Liver (tissue), 3 donors: ENCODE measurements around the gene PAWR.

Experiments
- CTCF ChIP-seq: fragments of 150-350 bp; IDR thresholded peaks from 2 replicates; pipeline ENCODE4 v1.5.1; 2017; ENCODE audit warnings: improper control_type of control experiment, low read depth, low read length; ENCODE audit not compliant: missing input control
- EGR1 ChIP-seq, 2 donors: IDR thresholded peaks; 2 replicates each; pipeline ENCODE4 v1.6.1; 2016 to 2018; ENCODE audit warnings: antibody characterized with exemption in 2 of 2, low read depth in 2 of 2
- RAD21 ChIP-seq, 2 donors: IDR thresholded peaks; 2 replicates each; pipeline ENCODE4 v1.6.1; 2016; ENCODE audit warnings: antibody characterized with exemption in 2 of 2, mild to moderate bottlenecking in 2 of 2
- SP1 ChIP-seq: IDR thresholded peaks from 2 replicates; pipeline ENCODE4 v1.6.1; 2018; ENCODE audit warnings: antibody characterized with exemption, mild to moderate bottlenecking
- YY1 ChIP-seq: IDR thresholded peaks from 2 replicates; pipeline ENCODE4 v1.6.1; 2016; ENCODE audit warnings: antibody characterized with exemption, mild to moderate bottlenecking
- TF ChIP-seq, protein P1 (sequence below): IDR thresholded peaks from 2 replicates; pipeline ENCODE4 v1.6.1; 2016; ENCODE audit warnings: antibody characterized with exemption
- donor health status: healthy.
- donor health status: healthy.

GRCh38 chr12:79680051-79680450, 10.7 kb downstream of the PAWR start:
- TF ChIP-seq RAD21 (IDR thresholded peaks at IDR 0.05) (no peak), CTCF (no peak), EGR1 (IDR thresholded peaks at IDR 0.05; ENCODE audit: low read depth in 2 of 2) (no peak), YY1 (no peak), SP1 (no peak)
- TF ChIP-seq, protein P1, sequence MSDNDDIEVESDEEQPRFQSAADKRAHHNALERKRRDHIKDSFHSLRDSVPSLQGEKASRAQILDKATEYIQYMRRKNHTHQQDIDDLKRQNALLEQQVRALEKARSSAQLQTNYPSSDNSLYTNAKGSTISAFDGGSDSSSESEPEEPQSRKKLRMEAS: no peak
